NCI-H82 treated with DMSO at 0.1 percent for 48 hours (cell line): ENCODE measurements around the gene RABL6.

Experiments used
- DNase-seq: peaks from one replicate; lab custom pipeline; 2025; ENCODE audit not compliant: unreplicated experiment; lab: John Stamatoyannopoulos, UW

The RABL6 gene

GRCh38 chr9:136845465-136846260 is 37.9 kb downstream of the RABL6 start:
- DNase-seq = no peak

GRCh38 chr9:136846376-136847087 is 38.8 kb downstream of the RABL6 start:
- DNase-seq = no peak

- DNase-seq = peak; percentile 70
Measured at GRCh38 chr9:136847088-136847825, 39.5 kb downstream of the RABL6 start.

- DNase-seq = peak; percentile 45
Measured at GRCh38 chr9:136847826-136848392, 40.2 kb downstream of the RABL6 start.

GRCh38 chr9:136848393-136849037 is 40.8 kb downstream of the RABL6 start:
- no peak for DNase-seq

DNA sequence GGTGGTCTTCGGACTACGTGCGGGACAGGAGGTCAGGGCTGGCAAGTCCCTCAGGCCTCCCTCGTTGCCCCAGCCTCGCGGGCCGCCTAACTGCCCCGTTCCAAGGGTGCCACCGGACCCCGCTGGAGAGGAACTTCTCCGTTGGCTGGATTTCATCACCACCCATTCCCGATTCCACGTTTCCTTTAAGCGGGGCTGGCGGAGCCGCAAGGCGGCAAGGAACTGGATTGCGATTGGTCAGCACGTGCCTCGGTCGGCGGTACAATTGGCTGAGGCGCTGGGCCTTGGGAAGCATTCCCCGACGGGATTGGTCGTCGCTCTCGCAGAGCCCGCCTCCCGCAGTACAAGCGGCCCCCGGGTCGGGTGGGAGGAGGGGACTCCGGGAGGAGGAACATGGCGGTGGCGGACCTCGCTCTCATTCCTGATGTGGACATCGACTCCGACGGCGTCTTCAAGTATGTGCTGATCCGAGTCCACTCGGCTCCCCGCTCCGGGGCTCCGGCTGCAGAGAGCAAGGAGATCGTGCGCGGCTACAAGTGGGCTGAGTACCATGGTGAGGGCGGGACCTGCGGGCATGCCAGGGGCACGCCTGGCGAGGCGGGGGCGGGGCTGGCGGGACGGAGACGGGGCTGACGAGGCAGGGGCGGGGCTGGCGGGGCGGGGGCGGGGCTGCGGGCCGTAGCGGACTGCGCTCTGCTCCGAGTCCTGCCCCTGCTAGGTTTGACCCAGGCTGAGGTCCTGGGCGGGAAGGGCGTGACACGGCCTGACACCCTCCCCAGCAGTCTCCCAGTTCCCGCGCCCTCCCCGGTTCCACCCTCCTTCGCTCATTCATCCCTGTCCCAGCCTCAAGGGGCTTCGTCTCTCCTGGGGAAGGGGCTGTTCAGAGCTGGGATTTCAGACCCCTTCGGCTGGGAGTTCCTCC is 41.6 kb downstream of the RABL6 start, which contains the start of gene PHPT1:
Gene PHPT1, plus strand, starts transcription at position 372 of the 922 bp plus-strand sequence. Its CDS starts 22 bp downstream, at position 394.
- DNase-seq = peak; percentile 97

DNA sequence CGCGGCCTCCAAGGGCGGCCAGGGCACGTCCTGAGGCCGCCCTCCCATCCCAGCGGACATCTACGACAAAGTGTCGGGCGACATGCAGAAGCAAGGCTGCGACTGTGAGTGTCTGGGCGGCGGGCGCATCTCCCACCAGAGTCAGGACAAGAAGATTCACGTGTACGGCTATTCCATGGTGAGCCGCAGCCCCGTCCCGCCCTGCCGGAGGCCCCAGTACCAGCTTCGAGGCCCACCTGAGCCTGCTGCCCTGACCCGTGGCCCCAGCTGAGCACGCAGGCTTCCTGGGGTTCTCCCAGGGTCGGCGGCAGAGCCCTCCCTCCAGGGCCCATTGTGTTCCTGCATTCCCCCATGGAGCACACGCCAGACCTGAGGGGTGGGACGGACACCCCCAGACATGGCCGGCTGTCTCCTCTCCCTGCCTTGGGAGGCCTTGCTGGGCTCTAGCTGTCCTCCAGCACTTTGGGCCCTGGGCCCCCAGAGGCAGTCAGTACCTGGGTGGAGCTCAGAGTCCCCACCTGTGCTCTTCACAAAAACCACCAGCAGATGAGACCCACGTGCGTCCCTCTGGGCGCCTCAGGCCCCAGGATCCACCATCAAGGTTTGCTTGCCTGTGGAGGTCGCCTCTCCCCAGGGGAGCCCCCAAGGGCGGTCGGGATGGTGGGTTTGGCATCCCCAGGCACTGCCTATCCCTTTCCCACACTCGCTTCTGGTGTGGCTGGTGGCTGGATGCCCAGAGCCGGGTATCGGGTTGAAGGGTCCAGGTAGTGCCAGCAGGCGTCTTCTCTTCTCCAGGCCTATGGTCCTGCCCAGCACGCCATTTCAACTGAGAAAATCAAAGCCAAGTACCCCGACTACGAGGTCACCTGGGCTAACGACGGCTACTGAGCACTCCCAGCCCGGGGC is 42.5 kb downstream of the RABL6 start:
- DNase-seq = no peak

DNA sequence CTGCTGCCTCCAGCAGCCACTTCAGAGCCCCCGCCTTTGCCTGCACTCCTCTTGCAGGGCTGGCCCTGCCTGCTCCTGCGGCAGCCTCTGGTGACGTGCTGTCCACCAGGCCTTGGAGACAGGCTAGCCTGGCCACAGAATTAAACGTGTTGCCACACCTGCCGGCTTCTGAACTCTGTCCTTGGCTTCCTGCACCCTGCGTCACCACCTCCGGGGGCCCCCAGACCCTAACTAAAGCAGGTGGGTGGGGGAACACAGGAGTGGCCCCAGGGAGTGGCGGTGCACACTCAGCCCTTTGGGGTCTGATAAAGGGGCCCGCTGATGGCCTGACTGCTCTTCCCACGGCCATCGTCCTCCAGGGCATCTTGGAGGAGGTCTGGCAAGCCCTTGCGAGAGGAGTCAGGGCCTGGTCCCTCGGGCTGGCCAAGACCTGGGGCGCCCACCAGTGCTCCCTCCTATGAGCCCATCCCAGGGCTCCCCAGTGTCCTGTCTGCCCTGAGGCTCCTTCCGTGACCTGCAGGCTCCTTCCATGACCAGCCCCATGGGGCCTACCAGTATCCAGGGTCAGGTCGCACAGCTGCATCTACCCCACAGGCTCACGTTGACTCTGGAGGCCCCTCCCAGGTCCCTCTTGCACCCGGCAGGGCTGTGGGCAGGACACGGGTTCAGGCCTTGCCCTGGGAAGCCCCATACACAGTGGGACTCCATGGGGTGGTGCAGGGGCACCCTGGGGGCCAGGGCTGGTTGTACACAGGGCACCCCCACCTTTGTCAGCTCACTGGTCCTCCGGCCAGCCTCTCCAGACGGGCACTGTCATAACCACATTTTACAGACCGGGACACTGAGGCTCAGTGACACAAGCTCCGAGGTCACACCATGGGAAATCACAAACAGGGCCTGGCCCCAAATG is 43.4 kb downstream of the RABL6 start:
- no peak for DNase-seq

GRCh38 chr9:136851941-136852663 is 44.4 kb downstream of the RABL6 start, which contains the start of gene MAMDC4:
Gene MAMDC4, plus strand, starts transcription at chr9:136852346. Its CDS starts 71 bp downstream, at chr9:136852417.
- DNase-seq = no peak

DNA sequence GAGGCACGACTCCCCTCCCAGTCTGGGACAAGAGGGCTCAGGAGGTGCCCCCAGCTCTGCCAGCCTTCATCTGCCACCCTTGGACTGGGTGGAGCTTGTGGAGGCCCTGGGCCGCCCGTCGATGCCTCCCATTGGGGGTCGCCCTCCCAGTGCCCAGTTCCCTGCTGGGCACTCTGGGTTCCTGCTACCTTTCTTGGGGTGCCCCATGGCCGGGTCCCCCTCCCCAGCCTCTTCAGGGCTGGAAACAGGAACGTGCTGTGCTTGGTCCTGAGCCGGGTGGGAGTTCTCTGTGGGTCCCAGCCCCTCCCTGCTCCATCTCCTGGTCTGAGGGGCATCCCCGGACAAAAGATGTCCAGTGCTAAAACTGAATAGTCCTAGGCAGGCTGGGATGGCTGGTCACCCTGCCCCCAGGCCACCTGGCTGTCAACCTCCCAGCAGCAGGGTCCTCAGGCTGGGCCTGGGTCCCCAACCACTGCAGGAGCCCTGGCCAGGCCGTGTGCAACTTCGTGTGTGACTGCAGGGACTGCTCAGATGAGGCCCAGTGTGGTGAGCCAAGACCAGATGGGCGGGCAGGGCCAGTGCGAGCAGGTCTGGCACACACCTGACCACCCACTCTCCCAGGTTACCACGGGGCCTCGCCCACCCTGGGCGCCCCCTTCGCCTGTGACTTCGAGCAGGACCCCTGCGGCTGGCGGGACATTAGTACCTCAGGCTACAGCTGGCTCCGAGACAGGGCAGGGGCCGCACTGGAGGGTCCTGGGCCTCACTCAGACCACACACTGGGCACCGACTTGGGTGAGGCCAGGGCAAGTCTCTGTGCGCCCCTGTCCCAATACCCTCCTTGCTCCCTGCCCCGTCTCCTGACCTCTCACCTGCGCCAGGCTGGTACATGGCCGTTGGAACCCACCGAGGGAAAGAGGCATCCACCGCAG is 45.2 kb downstream of the RABL6 start:
- DNase-seq = no peak

GRCh38 chr9:136853596-136854112 is 45.9 kb downstream of the RABL6 start:
- no peak for DNase-seq

DNA sequence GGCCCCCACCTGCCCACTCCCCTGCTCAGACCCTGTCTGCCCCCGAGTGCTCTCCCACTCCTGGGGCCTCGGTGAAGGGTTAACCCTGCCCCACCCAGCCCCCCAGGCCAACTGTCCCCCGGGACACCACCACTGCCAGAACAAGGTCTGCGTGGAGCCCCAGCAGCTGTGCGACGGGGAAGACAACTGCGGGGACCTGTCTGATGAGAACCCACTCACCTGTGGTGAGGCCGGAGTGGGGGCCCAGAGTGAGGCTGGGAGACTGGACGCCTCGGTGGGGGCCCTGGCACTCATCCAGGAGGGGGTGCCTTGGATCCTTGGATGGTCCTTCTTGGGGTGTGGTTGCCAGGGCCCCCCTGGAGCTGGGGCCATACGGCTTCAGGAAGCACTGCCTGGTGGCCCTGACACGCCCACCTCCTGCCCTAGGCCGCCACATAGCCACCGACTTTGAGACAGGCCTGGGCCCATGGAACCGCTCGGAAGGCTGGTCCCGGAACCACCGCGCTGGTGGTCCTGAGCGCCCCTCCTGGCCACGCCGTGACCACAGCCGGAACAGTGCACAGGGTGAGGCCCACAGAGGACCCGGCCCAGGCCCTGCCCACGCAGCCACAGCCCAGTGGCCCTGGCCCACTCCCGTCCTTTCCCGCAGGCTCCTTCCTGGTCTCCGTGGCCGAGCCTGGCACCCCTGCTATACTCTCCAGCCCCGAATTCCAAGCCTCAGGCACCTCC is 46.5 kb downstream of the RABL6 start:
- no peak for DNase-seq

- DNase-seq = no peak
Measured at GRCh38 chr9:136854842-136855460, 47.2 kb downstream of the RABL6 start.

DNA sequence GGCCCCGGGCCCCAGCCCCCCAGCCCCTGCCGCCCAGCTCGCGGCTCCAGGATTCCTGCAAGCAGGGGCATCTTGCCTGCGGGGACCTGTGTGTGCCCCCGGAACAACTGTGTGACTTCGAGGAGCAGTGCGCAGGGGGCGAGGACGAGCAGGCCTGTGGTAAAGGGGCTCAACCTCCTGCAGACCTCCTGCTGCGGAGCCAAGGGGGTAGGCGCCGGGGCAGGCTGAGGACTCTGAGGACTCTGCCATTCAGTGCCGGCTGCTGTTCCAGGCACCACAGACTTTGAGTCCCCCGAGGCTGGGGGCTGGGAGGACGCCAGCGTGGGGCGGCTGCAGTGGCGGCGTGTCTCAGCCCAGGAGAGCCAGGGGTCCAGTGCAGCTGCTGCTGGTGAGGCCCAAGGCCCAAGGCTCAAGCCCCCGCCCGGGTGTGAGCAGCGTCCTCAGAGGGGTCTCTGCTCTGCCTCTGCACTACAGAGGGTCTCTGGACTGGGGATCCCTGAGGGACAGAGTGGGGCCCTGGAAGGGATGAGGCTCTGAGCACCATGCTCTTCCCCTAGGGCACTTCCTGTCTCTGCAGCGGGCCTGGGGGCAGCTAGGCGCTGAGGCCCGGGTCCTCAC is 47.8 kb downstream of the RABL6 start:
- no peak for DNase-seq
